ENCODE data around the gene ABCC11.
"Not testable (repeated sequence)": the region's sequence is repeated elsewhere in the genome, so short reads cannot be mapped to it uniquely, and the experiment has no call there.

ABCC11 gene

GRCh38 chr16:48187779-48188178, 59.6 kb downstream of the ABCC11 start:
- DNase-seq (ENCODE audit: extremely low spot score), result no peak
- no peak for TF ChIP-seq CTCF (IDR thresholded peaks at IDR 0.05; ENCODE audit: control extremely low read depth, extremely low read depth, low read depth, missing control alignments)
- CTCF ChIA-PET, result interaction anchor here (1.7 to 2.0 kb wide), 2 partner anchors 23 to 1046 kb away, joined by 4 to 5 read pairs; no protein-coding TSS in a partner anchor
- POLR2A ChIA-PET, result no interaction called here

GRCh38 chr16:48184681-48185080, 62.7 kb downstream of the ABCC11 start:
- POLR2A ChIA-PET, result no interaction called here
- TF ChIP-seq CTCF (IDR thresholded peaks at IDR 0.05; ENCODE audit: control extremely low read depth, extremely low read depth, low read depth, missing control alignments), result no peak
- CTCF ChIA-PET, result interaction anchor here (1.2 kb wide), 2 partner anchors 12 to 27 kb away, joined by 3 to 4 read pairs; no protein-coding TSS in a partner anchor
- no peak for DNase-seq (ENCODE audit: extremely low spot score)

- TF ChIP-seq CTCF (IDR thresholded peaks at IDR 0.05; ENCODE audit: control extremely low read depth, extremely low read depth, low read depth, missing control alignments), result no peak
- no peak for DNase-seq (ENCODE audit: extremely low spot score)
- ChIA-PET POLR2A (no interaction called here), CTCF (interaction anchor here (1.4 to 2.3 kb wide), 3 partner anchors 10 to 437 kb away, joined by 3 to 8 read pairs (median 4); no protein-coding TSS in a partner anchor)
Measured at GRCh38 chr16:48182979-48183537, 64.3 kb downstream of the ABCC11 start.

GRCh38 chr16:48181746-48182520, 65.4 kb downstream of the ABCC11 start:
- POLR2A ChIA-PET; DNase-seq (ENCODE audit: extremely low spot score): not testable (repeated sequence)
- CTCF ChIA-PET, result interaction anchor here (2.3 kb wide), 1 partner anchor 17 kb away, joined by 8 read pairs; no protein-coding TSS in a partner anchor

- CTCF ChIA-PET, result no interaction called here
- POLR2A ChIA-PET, result no interaction called here
- no peak for DNase-seq (ENCODE audit: extremely low spot score)
- TF ChIP-seq CTCF (IDR thresholded peaks at IDR 0.05; ENCODE audit: control extremely low read depth, extremely low read depth, low read depth, missing control alignments), result no peak
Measured at GRCh38 chr16:48180868-48181480, 66.4 kb downstream of the ABCC11 start.

- DNase-seq (ENCODE audit: extremely low spot score), result no peak
- ChIA-PET POLR2A (no interaction called here), CTCF (interaction anchor here (0.8 to 4.2 kb wide), 4 partner anchors 10 to 59 kb away, joined by 3 to 25 read pairs (median 4); no protein-coding TSS in a partner anchor)
- no peak for TF ChIP-seq CTCF (IDR thresholded peaks at IDR 0.05; ENCODE audit: control extremely low read depth, extremely low read depth, low read depth, missing control alignments)
Measured at GRCh38 chr16:48176635-48177408, 70.5 kb downstream of the ABCC11 start.
